Measurements from ENCODE around the gene RORC. TPM values are rescaled to one million over a fixed set of nuclear protein-coding genes. Genes with fewer than 3 reads are reported as not detected.

RORC gene
- total RNA-seq, 1 donor from 2014 or later, result 0.94 TPM

GRCh38 chr1:151763990-151764389 lies 67.6 kb downstream of the RORC start:
- no peak for DNase-seq (ENCODE audit: low spot score)
- no peaks in the 10 kb centered on the region for H3K9me3 Mint-ChIP-seq

GRCh38 chr1:151762941-151763921 lies 68.4 kb downstream of the RORC start, which contains the start of gene MRPL9:
Gene MRPL9 (minus strand): TSS chr1:151763496. CDS start chr1:151763479, 17 bp downstream.
- intact Hi-C loops (cut with micrococcal nuclease), result loop anchor here (1.0 to 2.0 kb wide), 2 partner anchors 27 to 74 kb away; partner anchors contain the start of gene TDRKH
- no peaks in the 10 kb centered on the region for H3K9me3 Mint-ChIP-seq
- H3K27me3 Mint-ChIP-seq (ENCODE audit: low read depth), result no peaks in the 10 kb centered on the region
- H3K4me1 Mint-ChIP-seq (ENCODE audit: low read depth), result peaks cover 27% of the 10 kb centered on the region
- peak; percentile 83 for DNase-seq (ENCODE audit: low spot score)
- H3K36me3 Mint-ChIP-seq (ENCODE audit: low read depth), result peaks cover 37% of the 10 kb centered on the region
- peak within 1 kb of the TSS; percentile 95 for H3K27ac Mint-ChIP-seq
- peak within 1 kb of the TSS; percentile 90 for H3K4me3 Mint-ChIP-seq (ENCODE audit: low read depth)

More at GRCh38 chr1:151763990-151764389, 67.6 kb downstream of the RORC start:
- peaks cover 30% of the 10 kb centered on the region for H3K4me1 Mint-ChIP-seq (ENCODE audit: low read depth)
- intact Hi-C loops (cut with micrococcal nuclease), result loop anchor here (1.0 to 2.0 kb wide), 2 partner anchors 26 to 73 kb away; partner anchors contain the start of gene TDRKH
- peak overlapping the region; percentile 90 for H3K4me3 Mint-ChIP-seq (ENCODE audit: low read depth)
- H3K27ac Mint-ChIP-seq, result peak overlapping the region; percentile 95
- peaks cover 34% of the 10 kb centered on the region for H3K36me3 Mint-ChIP-seq (ENCODE audit: low read depth)
- H3K27me3 Mint-ChIP-seq (ENCODE audit: low read depth), result no peaks in the 10 kb centered on the region

- no peak overlapping the region for H3K27ac Mint-ChIP-seq
- H3K4me1 Mint-ChIP-seq (ENCODE audit: low read depth), result peaks cover 28% of the 10 kb centered on the region
- intact Hi-C loops (cut with micrococcal nuclease), result no loop called here
Measured at GRCh38 chr1:151760597-151761385, 70.8 kb downstream of the RORC start.

GRCh38 chr1:151759241-151759640 lies 72.4 kb downstream of the RORC start:
- H3K4me1 Mint-ChIP-seq (ENCODE audit: low read depth), result peaks cover 22% of the 10 kb centered on the region
- no peak overlapping the region for H3K4me3 Mint-ChIP-seq (ENCODE audit: low read depth)
- DNase-seq (ENCODE audit: low spot score), result no peak
- intact Hi-C loops (cut with micrococcal nuclease), result no loop called here
- H3K27ac Mint-ChIP-seq, result no peak overlapping the region
- H3K9me3 Mint-ChIP-seq, result no peaks in the 10 kb centered on the region
- no peaks in the 10 kb centered on the region for H3K27me3 Mint-ChIP-seq (ENCODE audit: low read depth)
- H3K36me3 Mint-ChIP-seq (ENCODE audit: low read depth), result peaks cover 39% of the 10 kb centered on the region

More at GRCh38 chr1:151760597-151761385, 70.8 kb downstream of the RORC start:
- H3K36me3 Mint-ChIP-seq (ENCODE audit: low read depth), result peaks cover 39% of the 10 kb centered on the region
- H3K9me3 Mint-ChIP-seq, result no peaks in the 10 kb centered on the region
- no peak for DNase-seq (ENCODE audit: low spot score)
- H3K27me3 Mint-ChIP-seq (ENCODE audit: low read depth), result no peaks in the 10 kb centered on the region
- no peak overlapping the region for H3K4me3 Mint-ChIP-seq (ENCODE audit: low read depth)

GRCh38 chr1:151756291-151756690 lies 75.3 kb downstream of the RORC start:
- peaks cover 4% of the 10 kb centered on the region for H3K27me3 Mint-ChIP-seq (ENCODE audit: low read depth)
- H3K4me3 Mint-ChIP-seq (ENCODE audit: low read depth), result no peak overlapping the region
- no peaks in the 10 kb centered on the region for H3K9me3 Mint-ChIP-seq
- H3K27ac Mint-ChIP-seq, result no peak overlapping the region
- peaks cover 5% of the 10 kb centered on the region for H3K4me1 Mint-ChIP-seq (ENCODE audit: low read depth)
- H3K36me3 Mint-ChIP-seq (ENCODE audit: low read depth), result peaks cover 26% of the 10 kb centered on the region
- no peak for DNase-seq (ENCODE audit: low spot score)
- intact Hi-C loops (cut with micrococcal nuclease), result no loop called here

Other genes with a start within 250 kb of the RORC start
- 29.3 and 32.6 TPM in 2 replicates for gene SNX27, start 219.8 kb downstream of the RORC start, total RNA-seq
- not detected in 2 replicates for gene CELF3, start 115.0 kb downstream of the RORC start, total RNA-seq
- gene RIIAD1, start 110.3 kb downstream of the RORC start, total RNA-seq, result not detected in 2 replicates
- 141 and 159 TPM in 2 replicates for gene MRPL9, start 68.3 kb downstream of the RORC start, total RNA-seq
- gene TDRKH, start 41.3 kb downstream of the RORC start, total RNA-seq, result 18.2 and 18.4 TPM in 2 replicates
- gene LINGO4, start 26.4 kb downstream of the RORC start, total RNA-seq, result not detected in 2 replicates
- 1.3 and 1.6 TPM in 2 replicates for gene C2CD4D, start 8.0 kb upstream of the RORC start, total RNA-seq
- not detected in 2 replicates for gene THEM5, start 21.9 kb upstream of the RORC start, total RNA-seq
- 27.2 and 28.0 TPM in 2 replicates for gene THEM4, start 77.7 kb upstream of the RORC start, total RNA-seq
- 145 and 160 TPM in 2 replicates for gene S100A10, start 162.1 kb upstream of the RORC start, total RNA-seq
- 277 and 295 TPM in 2 replicates for gene S100A11, start 205.2 kb upstream of the RORC start, total RNA-seq